ENCODE results near the gene RNF113B. TPM values are rescaled to one million over a fixed set of nuclear protein-coding genes. Genes with fewer than 3 reads are reported as not detected.

RNF113B gene
- total RNA-seq, 1 donor, result not detected

DNA sequence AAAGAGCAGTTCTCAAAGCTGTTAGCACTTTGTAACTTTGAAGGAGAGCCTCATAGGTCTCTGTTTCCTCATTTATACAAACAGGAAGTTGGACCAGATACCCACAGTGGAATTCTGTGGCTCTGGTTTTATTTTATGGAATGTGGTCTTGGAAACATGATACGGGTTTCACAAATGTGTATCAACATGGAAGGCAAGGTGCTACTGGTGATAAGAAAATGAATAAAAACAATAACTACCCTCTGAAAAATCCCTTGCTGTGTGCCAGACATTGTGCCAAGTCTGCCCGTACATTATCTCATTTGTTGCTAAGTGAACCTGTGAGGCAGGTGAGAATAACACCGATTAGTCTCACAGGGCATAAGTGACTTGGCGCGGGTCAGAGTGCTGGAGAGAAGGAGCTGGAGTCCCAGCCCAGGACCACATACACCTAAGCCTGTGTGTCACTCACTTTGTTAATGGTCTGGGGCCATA, 45.0 kb upstream of the RNF113B start:
- DNase-seq (ENCODE audit: low read depth), result peak; percentile 54

DNA sequence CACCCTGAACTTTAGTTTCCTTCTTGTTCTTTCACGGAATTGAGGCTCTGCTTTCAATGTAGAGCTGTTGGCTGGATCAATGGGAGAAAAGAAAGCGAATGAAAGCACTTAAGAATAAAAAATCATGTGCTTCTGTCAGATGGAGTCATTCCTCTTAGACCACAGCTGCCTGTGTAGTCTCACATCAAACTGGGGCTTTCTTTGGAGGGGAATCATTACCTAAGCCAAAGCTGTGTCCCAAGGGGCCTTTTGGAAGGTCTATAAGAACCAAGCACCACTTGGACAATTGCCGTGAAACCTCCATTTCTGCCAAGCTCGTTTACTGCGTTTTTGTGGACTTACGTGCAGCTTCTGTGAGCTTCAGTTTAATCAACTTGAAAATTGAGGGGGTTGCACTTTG, 44.2 kb upstream of the RNF113B start:
- no peak overlapping the region for H3K4me3 ChIP-seq (ENCODE audit: low read depth, low read length)
- DNase-seq (ENCODE audit: low read depth), result peak; percentile 76
- TF ChIP-seq CTCF (IDR thresholded peaks at IDR 0.05; ENCODE audit: insufficient read depth, low read length), result no peak

More for the DNA sequence above, 45.0 kb upstream of the RNF113B start:
- no peak for TF ChIP-seq CTCF (IDR thresholded peaks at IDR 0.05; ENCODE audit: insufficient read depth, low read length)
- H3K4me3 ChIP-seq (ENCODE audit: low read depth, low read length), result no peak overlapping the region

DNA sequence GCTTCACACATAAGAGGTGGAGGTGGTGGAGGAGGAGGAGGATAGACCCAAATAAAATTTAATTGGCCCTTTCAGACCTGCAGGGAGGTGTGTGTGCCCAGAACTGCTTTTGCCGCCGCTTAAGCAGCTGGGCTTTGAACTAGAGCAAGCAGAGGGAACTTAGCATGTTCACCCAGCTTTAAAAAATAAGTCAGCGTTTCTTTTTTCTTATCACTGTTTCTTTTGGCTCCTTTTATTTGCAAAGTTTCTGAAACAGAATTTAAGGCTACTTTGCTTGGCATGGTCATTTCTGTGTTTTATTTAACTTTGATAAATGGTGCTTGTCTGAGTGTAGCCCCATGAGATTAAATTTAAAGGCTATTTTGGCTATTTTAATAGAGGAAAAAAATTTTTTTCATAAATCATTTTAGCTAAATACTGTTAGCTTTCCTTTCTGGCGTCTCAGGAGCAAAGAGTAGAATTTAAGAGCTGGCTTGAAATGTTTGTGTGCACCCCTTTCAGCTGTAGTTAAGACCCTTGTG, 43.3 kb upstream of the RNF113B start:
- TF ChIP-seq CTCF (IDR thresholded peaks at IDR 0.05; ENCODE audit: insufficient read depth, low read length), result no peak
- peak; percentile 84 for DNase-seq (ENCODE audit: low read depth)

DNA sequence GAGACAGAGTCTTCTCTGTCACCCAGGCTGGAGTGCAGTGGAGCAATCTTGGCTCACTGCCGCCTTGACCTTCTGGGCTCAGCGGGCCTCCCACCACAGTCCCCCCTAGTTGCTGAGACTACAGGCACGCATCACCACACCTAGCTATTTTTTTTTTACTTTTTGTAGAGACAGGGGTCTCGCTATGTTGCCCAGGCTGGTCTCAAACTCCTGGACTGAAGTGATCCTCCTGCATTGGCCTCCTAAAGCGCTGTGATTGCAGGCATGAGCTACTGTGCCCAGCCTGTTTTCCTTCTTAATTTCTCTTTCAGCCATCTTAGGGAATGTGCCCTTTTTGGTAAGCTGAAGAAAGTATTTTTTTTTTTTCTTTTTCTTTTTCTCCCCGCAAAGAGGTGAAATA, 42.6 kb upstream of the RNF113B start:
- no peak overlapping the region for H3K4me3 ChIP-seq (ENCODE audit: low read depth, low read length)
- DNase-seq (ENCODE audit: low read depth), result no peak
- no peak for TF ChIP-seq CTCF (IDR thresholded peaks at IDR 0.05; ENCODE audit: insufficient read depth, low read length)

More for the DNA sequence above, 43.3 kb upstream of the RNF113B start:
- H3K4me3 ChIP-seq (ENCODE audit: low read depth, low read length), result no peak overlapping the region

GRCh38 chr13:98217597-98217996, 40.5 kb upstream of the RNF113B start:
- TF ChIP-seq CTCF (IDR thresholded peaks at IDR 0.05; ENCODE audit: insufficient read depth, low read length), result no peak
- no peak overlapping the region for H3K4me3 ChIP-seq (ENCODE audit: low read depth, low read length)
- DNase-seq (ENCODE audit: low read depth), result no peak

DNA sequence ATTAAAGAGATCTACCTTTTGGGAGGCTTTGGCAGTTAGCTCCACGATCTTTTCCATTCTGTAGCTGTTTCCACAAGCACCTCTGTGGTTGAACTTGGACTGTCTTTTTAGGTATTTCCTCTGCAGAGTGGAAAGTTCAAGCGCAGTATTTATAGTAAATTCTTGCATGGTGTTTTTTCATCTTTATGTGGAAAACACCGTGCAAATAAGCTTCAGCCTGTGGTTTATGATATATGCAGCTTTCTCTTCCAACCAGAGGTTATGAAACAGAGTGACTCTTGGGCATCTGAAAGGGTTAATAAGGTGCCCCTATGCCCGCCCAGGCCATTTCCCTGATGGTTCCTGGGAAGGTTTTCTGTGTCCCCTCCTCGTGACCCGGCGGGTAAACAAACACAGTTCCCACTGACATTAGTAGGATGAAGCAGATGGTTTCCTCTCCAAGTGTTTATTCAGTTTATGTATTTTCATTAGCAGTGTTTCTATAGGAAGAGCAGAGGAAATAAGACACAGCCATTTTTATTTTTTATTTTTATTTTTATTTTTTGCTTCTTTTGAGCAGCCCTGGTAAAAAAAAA, 39.7 kb upstream of the RNF113B start:
- DNase-seq (ENCODE audit: low read depth), result no peak
- no peak for TF ChIP-seq CTCF (IDR thresholded peaks at IDR 0.05; ENCODE audit: insufficient read depth, low read length)
- no peak overlapping the region for H3K4me3 ChIP-seq (ENCODE audit: low read depth, low read length)

Measured in fibroblast of the aortic adventitia (primary cell).